PC-9 (cell line): Measurements from ENCODE around the gene RREB1. TPM values are rescaled to one million over a fixed set of nuclear protein-coding genes. Genes with fewer than 3 reads are reported as not detected.

Experiments
- BruUV-seq: library from RNA; stranded (reverse); fragments of 400-500 nt; replicated peaks from 2 replicates; lab custom pipeline; 2021; lab: Mats Ljungman, UMichigan
- CTCF ChIA-PET: fragments of 300-600 bp; sonication (Branson Sonifier 250); formaldehyde crosslinking; loops from one replicate; lab custom pipeline; 2022; ENCODE audit warnings: antibody characterized with exemption; lab: Charles Lee
- POLR2A ChIA-PET: fragments of 300-600 bp; sonication (Branson Sonifier 250); formaldehyde crosslinking; loops from one replicate; lab custom pipeline; 2022; ENCODE audit warnings: antibody characterized with exemption; ENCODE audit not compliant: unreplicated experiment; lab: Charles Lee
- DNase-seq, 2 experiments: peaks; one replicate each; pipeline versions ENCODE4 v3.0.0 to v3.0.0-alpha.2; 2015 to 2022; ENCODE audit warnings: mixed read lengths in 1 of 2
- H2AFZ ChIP-seq: fragments of 200-600 bp; sonication (generic); 2 replicates; pipeline ENCODE4 v1.8.1; 2017; ENCODE audit warnings: antibody characterized with exemption
- H3F3A ChIP-seq: fragments of 200-600 bp; sonication (generic); 2 replicates; pipeline ENCODE4 v1.8.1; 2017; ENCODE audit warnings: antibody characterized with exemption, mild to moderate bottlenecking, low read depth; ENCODE audit not compliant: insufficient read depth
- H3K27ac ChIP-seq: fragments of 200-600 bp; sonication (generic); 2 replicates; pipeline ENCODE4 v1.6.1; 2016; ENCODE audit warnings: mixed run types
- H3K27me3 ChIP-seq: fragments of 200-600 bp; sonication (generic); 2 replicates; pipeline ENCODE4 v1.6.1; 2016; ENCODE audit warnings: low read depth, mixed run types; ENCODE audit not compliant: insufficient read depth
- H3K36me3 ChIP-seq: fragments of 200-600 bp; sonication (generic); 2 replicates; pipeline ENCODE4 v1.6.1; 2016; ENCODE audit warnings: low read depth, mixed run types
- H3K4me1 ChIP-seq: fragments of 200-600 bp; sonication (generic); replicated peaks from 2 replicates; pipeline ENCODE4 v1.6.1; 2016; ENCODE audit warnings: mixed run types; ENCODE audit not compliant: insufficient read depth
- H3K4me2 ChIP-seq: fragments of 200-600 bp; sonication (generic); 2 replicates; pipeline ENCODE4 v1.6.1; 2017; ENCODE audit warnings: mixed run types
- H3K4me3 ChIP-seq: fragments of 200-600 bp; sonication (generic); 2 replicates; pipeline ENCODE4 v1.6.1; 2016; ENCODE audit warnings: mixed run types
- H3K79me2 ChIP-seq: fragments of 200-600 bp; sonication (generic); 2 replicates; pipeline ENCODE4 v1.6.1; 2017; ENCODE audit warnings: low read depth, mixed run types
- H3K9me2 ChIP-seq: fragments of 200-600 bp; sonication (generic); 2 replicates; pipeline ENCODE4 v1.8.1; 2017; ENCODE audit warnings: mild to moderate bottlenecking; ENCODE audit not compliant: insufficient read depth
- H3K9me3 ChIP-seq: fragments of 200-600 bp; sonication (generic); 2 replicates; pipeline ENCODE4 v1.8.1; 2016; ENCODE audit warnings: low read depth; ENCODE audit not compliant: insufficient read depth
- H4K20me1 ChIP-seq: fragments of 200-600 bp; sonication (generic); 2 replicates; pipeline ENCODE4 v1.8.1; 2017; ENCODE audit not compliant: insufficient read depth
- CTCF ChIP-seq: fragments of 200-600 bp; sonication (generic); conservative IDR thresholded peaks from 2 replicates; pipeline ENCODE4 v1.6.1; 2017; ENCODE audit warnings: mixed run types, antibody characterized with exemption, mild to moderate bottlenecking, moderate library complexity
- EZH2 ChIP-seq: fragments of 200-600 bp; sonication (generic); IDR thresholded peaks from 2 replicates; pipeline ENCODE4 v1.8.0; 2017; ENCODE audit warnings: antibody characterized with exemption, low read depth
- intact Hi-C: fragments of 100-400 bp; cut with micrococcal nuclease; formaldehyde crosslinking; loops from one replicate; pipeline ENCODE4 v1.10.0; 2022; ENCODE audit not compliant: unreplicated experiment
- total RNA-seq: library from RNA; stranded (reverse); gene quantifications from 2 replicates; pipeline ENCODE4 v1.2.3, GENCODE V29; 2021

Gene RREB1
- total RNA-seq, 1 experiment from 2014 or later = 38.4 TPM

- Histone ChIP-seq H3K27me3 (no peaks in the 10 kb centered on the region), H3F3A (no peaks in the 10 kb centered on the region), H3K4me1 (no peaks in the 10 kb centered on the region), H3K36me3 (no peaks in the 10 kb centered on the region), H3K4me3 (no peak overlapping the region), H2AFZ (no peak overlapping the region), H4K20me1 (no peaks in the 10 kb centered on the region), H3K9me2 (no peaks in the 10 kb centered on the region), H3K79me2 (no peaks in the 10 kb centered on the region), H3K4me2 (no peak overlapping the region), H3K27ac (no peak overlapping the region), H3K9me3 (no peaks in the 10 kb centered on the region)
- no peak for DNase-seq
- TF ChIP-seq CTCF = no peak
- TF ChIP-seq EZH2 = no peak
- BruUV-seq = no TSS peak
- intact Hi-C loops = no loop called here
- ChIA-PET POLR2A (no interaction called here), CTCF (interaction anchor here (0.7 kb wide), 1 partner anchor 30 kb away, joined by 4 read pairs; no protein-coding TSS in a partner anchor)
Measured at GRCh38 chr6:7088076-7088742, 19.6 kb upstream of the RREB1 start.

- H3K36me3 ChIP-seq = no peaks in the 10 kb centered on the region
- H3K27ac ChIP-seq = no peak overlapping the region
- no peaks in the 10 kb centered on the region for H3K4me1 ChIP-seq
- no peak overlapping the region for H2AFZ ChIP-seq
- intact Hi-C loops = no loop called here
- no peaks in the 10 kb centered on the region for H3K27me3 ChIP-seq
- no peaks in the 10 kb centered on the region for H3F3A ChIP-seq
- TF ChIP-seq EZH2 (no peak), CTCF (no peak)
- BruUV-seq = no TSS peak
- H3K4me2 ChIP-seq = no peak overlapping the region
- H4K20me1 ChIP-seq = no peaks in the 10 kb centered on the region
- H3K4me3 ChIP-seq = no peak overlapping the region
- ChIA-PET CTCF (no interaction called here), POLR2A (no interaction called here)
- no peaks in the 10 kb centered on the region for H3K9me3 ChIP-seq
- DNase-seq = no peak
- H3K79me2 ChIP-seq = no peaks in the 10 kb centered on the region
- H3K9me2 ChIP-seq = no peaks in the 10 kb centered on the region
Measured at GRCh38 chr6:7098993-7099392, 8.8 kb upstream of the RREB1 start.

GRCh38 chr6:7100072-7100752, 7.5 kb upstream of the RREB1 start:
- Histone ChIP-seq H3K79me2 (no peaks in the 10 kb centered on the region), H3K36me3 (no peaks in the 10 kb centered on the region), H3K4me2 (no peak overlapping the region), H3K9me2 (no peaks in the 10 kb centered on the region), H4K20me1 (no peaks in the 10 kb centered on the region), H3K4me3 (no peak overlapping the region), H3K4me1 (no peaks in the 10 kb centered on the region), H3F3A (no peaks in the 10 kb centered on the region), H3K27ac (no peak overlapping the region), H3K9me3 (no peaks in the 10 kb centered on the region), H2AFZ (no peak overlapping the region), H3K27me3 (no peaks in the 10 kb centered on the region)
- intact Hi-C loops = no loop called here
- ChIA-PET POLR2A (no interaction called here), CTCF (no interaction called here)
- DNase-seq = no peak
- no peak for TF ChIP-seq EZH2
- TF ChIP-seq CTCF = no peak
- BruUV-seq = no TSS peak
